GM21515 (cell line): ENCODE measurements around the gene GRPEL2.

Experiments used
- ATAC-seq: cut with Tn5 transposase; IDR thresholded peaks from one replicate; pipeline ENCODE4 v1.9.1; 2021; ENCODE audit not compliant: unreplicated experiment

GRPEL2 gene

DNA sequence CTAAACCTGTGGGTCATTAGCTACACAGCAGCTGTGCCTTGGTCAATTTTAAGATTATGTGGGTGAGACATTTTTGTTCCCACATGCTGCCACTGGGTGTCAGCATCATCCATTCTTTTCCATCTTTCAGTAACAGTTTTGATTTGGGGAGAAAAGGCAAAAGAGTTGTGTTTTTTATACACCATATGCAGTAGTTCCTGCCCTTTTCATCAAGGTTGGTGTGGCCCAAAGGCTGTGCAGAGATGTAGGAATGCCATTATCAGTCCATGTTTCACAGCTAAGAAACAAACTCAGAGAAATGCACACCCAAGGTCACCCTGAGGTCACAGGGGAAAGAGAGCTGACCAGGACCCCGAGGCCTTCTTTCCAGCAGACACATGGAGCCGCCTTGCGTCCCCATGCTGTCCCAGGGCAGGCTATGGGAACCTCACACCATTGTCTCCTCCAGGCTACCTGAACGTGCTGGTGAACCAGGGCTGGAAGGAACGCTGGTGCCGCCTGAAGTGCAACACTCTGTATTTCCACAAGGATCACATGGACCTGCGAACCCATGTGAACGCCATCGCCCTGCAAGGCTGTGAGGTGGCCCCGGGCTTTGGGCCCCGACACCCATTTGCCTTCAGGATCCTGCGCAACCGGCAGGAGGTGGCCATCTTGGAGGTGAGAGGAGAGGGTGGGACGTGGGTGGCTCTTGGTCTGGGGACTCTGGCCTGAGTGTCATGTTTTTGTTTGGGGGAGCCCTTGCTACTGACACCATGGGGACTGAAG, 27.8 kb upstream of the GRPEL2 start:
- no peak for ATAC-seq

DNA sequence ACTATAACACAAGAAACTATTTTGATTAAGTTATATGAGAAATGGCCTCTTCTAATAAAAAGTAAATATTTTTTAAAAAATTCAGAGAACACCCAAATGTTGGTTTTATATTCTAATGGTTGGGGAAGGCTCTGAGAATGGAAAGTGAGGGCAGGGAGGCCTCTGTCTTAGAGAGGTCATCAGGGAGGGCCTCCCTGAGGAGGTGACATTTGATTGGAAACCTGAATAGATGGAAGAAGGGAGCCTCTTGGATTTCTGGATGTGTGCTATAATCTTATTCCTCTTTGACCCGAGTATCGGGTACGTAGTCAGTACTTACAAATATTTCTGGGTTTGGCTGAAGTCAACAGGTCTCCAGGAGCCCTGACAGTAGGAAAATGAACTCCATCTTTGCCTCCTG, 26.1 kb upstream of the GRPEL2 start:
- ATAC-seq = no peak

DNA sequence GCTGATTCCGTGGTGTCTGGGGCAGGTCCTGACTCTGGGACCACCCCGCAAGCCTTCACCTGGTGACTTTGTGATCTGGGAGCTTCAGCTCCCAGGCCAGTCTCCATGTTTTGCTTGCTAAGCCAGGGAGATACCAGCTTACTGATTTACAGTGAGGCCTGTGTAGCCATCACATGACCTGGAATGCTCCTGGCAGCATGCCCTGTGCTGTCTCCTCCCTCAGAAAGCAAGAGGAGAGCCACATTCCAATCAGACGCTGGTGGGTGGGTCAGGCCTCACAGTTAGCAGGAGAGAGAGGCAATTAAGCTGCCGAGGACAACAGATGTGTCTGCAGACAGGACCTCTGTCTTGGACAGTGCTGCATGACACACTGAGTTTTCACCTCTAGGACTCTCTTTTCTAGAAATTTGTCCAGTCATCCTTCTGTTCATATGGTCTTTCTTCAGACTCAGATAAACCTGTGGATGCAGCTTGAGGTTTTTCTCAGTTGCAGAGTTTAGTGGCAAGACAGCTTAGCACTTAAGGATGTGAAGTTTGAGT, 24.4 kb upstream of the GRPEL2 start:
- ATAC-seq = no peak

DNA sequence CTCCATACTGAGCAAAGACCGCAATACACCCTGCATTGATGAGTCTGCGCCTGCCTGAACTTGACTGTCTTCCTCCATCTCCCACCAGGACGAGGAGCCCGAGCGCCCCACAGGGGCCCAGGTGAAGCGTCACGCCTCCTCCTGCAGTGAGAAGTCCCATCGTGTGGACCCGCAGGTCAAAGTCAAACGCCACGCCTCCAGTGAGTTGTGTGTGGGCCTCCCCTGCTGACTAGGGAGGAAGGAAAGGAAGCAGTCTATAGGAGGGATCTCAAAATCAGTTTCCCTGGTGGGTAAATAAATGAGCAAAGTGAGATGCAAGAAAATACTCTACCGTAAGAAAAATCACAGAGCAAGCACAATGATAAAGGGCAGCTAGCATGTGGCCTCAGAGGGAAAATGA, 22.8 kb upstream of the GRPEL2 start:
- ATAC-seq = no peak

DNA sequence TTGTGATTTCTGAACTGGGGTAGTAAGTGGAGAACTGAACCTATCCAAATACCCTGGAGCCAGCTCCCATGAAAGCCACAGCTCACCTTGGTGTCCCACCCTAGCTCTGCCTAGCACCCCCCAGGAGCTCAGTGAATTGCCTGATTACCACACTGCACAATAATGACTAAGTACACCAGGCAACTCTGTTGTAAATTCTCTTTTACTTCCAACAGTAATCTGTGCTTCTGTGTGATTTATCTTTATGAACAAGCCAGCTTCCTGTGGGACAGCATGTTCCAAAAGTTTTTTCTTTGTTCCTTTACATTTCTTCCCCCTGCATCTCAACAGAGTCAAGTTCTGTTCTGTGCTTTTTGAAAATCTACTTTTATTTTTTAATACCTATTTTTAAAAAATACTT, 22.1 kb upstream of the GRPEL2 start:
- ATAC-seq = no peak

DNA sequence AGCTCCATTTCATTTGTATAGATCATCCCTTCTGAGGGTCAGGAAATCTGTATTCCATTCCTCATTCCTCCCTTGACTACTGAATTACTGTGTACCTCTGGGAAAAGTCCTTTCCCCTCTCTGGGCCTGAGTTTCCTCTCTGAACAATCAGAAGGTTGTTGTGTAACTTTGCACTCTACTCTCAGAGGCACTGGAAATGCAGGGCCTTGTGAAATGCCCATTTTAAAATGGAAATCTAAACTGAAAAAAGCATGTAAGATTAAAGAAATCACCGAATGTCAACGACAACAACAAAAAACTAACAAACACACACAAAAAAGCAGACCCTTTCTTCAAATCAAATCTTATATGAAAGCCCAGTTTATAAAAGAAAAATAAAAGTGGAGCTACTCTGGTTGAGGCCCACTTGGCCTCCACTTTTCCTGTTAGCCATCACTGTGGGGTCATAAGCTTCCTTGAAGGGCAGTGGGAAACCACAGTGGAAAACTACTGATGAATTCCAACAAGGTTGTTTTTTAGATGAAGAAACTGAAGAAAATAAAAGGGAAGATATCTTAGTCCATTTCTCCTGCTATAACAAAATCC, 21.6 kb upstream of the GRPEL2 start:
- no peak for ATAC-seq

DNA sequence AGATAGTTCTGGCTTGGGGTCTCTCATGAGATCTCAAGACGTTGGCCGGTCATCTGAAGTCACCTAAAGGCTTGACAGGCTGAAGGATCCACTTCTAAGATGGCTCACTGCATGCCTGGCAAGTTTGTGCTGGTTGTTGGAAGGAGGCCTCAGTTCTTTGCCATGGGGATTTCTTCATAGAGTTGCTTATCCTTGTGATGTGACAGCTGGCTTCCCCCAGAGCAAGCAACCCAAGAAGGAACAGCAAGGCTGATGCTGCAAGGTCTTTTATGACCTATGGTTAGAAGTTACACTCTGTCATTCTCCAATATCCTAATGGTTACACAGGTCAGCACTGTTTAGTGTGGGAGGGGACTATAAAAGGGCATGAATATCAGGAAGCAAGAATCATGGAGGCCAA, 20.7 kb upstream of the GRPEL2 start:
- ATAC-seq = no peak

DNA sequence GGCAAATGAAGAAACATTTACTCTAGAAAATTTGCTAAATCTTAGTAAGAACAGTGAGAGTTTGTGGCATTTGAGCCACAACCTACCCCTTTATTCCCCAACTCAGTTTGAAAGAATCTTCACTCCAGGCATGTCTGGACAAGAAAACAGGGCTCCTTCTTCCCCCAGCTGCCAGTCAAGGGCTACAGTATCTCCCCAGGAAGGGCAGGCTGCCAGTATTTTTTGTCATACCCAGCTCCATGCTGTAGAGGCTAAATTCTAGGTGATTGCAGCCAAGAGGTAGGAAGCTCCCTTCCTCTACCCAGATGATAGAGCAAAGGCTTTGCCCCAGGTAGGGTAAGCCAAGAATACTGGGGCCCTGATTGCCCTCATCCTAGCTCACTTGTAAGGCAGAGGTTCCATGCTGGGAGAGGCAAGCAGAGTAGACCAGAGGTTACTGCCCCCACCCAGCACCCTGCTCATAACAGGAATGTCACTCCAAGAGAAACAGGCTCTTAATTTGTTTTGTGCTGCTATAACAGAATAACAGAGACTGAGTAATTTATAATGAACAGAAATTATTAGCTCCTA, 20.0 kb upstream of the GRPEL2 start:
- ATAC-seq = no peak

DNA sequence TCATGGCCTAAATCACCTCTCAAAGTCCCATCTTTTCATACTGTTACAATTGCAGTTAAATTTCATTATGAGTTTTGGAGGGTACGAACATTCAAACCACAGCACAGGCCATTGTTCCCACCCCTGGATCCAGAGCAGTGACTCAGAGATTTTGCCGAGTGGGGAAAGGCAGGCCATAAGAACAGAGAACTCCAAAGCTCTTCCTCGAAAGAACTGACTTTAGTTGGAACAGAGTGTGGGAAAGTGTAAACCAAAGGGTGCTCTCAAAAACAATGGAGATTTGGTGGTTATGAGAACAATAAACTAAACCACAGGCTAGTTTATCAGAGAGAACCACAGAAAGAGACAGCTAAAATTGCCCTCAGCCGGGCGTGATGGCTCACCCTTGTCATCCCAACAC, 19.4 kb upstream of the GRPEL2 start:
- no peak for ATAC-seq

DNA sequence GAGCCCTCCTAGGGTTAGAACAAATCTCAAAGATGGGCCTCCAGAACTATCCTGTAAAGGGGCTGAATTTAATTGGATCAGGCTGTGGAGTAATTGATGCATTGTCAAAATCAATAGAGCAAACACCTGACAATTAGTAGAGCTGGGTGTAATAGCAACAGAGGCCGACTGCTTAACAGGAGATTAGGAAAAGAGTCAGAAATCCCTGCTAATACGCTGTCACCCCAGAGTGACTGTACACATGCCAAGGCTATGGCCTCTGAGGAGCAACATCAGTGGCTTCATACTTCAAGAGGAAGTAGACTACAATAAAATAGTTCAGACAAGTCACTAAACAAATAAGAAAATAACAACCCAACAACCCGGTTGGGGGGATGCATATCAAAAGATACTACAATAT, 18.7 kb upstream of the GRPEL2 start:
- ATAC-seq = no peak

DNA sequence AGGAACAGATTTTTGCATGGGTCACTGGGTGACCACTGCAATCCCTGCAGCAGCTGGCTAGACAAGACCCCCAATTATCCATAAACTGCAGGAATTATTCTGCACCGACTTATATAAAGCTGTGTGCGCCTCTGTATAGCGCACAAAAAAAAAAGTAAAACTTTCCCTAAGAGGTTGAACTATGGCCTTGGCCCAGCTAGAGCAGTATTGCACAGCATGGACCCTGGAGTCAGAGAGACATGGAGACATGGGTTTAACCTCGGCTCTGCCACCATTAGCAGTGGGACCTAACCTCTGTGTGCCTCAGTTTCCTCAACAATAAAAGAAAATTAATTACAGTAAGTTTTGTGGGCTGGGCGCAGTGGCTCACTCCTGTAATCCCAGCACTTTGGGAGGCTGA, 17.1 kb upstream of the GRPEL2 start:
- no peak for ATAC-seq

DNA sequence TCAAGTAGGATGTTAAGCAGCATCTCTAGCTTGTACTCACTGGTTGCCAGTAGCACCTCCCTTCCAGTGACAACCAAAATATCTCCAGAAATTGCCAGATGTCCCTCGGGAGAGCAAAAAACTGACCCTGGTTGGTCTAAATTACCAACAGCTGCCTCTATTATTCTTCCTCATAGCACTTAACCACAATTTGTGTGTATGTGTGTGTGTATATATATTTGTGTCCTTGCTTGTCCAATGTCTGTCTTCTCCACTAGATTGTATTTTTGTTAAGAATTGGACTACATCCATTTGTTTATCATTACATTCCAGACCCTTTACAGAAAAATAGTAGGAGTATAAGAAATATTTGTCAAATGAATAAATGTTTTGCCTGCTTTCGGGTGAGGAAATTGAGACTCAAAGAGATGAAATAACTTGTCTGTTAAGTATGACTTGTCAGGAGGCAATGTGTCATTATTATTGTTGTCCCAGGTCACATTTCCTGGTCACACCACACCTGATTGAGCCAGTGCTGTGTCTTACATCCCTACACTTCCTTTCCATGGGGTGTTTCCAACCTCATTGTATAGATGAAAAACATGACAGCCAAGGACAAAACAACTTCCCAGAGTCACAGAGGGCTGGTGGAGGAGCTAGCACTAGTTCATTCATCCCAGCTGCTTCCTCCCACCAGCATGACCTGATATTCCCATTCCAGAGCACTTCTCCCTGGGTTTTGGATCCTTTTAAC, 11.4 kb upstream of the GRPEL2 start:
- ATAC-seq = no peak

DNA sequence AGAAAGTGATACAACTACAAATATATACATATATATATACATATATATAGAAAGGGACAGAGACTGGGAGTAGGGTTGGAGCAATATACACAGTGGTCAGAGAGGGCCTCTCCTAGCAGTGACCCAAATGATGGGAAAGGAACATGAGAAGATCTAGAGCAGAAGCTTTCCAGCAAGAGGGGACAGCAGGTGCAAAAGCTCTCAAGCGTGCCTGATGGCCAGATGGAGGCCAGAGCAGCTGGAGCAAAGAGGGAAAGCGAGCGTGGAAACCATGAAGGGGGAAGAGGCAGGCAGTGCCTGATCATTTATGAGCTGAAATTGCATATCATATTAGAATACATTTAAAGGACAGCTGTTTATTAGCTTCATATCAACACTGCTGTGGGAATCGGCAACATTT, 7.6 kb upstream of the GRPEL2 start:
- ATAC-seq = no peak

DNA sequence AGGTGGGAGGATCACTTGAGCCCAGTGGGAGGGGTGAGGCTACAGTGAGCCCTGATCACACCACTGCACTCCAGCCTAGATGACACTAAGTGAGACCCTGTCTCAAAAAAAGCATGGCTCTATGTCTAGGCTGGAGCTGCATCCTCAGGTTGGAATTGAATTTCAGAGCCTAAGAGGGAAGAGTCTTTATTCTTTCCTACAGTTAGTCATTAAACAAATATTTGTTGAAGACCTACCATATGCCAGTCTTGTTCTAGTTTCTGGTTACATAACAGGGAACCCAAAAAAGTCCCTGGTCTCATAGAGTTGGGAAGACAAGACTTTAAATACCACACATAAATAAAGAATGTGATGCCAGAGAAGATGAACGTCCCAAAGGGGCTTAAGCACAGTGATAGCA, 6.9 kb upstream of the GRPEL2 start:
- no peak for ATAC-seq

DNA sequence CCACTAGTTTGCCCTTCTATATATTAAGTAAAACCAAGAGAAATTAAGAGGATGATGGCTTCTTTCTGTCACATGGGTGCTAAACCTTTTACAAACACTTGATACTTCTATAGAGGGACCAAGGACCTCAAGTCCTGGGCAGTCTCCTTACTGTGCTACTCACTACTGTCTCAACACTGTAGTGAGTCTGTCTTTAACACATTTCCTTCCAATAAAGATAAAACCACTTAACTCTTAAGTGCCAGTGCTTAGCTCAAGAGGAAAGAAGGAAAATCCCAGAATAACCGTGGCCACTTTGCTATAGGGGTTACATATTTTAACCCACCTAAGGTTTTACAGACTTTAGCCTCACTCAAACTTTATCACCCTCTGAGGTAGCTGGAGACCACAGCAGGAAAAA, 4.4 kb upstream of the GRPEL2 start:
- no peak for ATAC-seq

DNA sequence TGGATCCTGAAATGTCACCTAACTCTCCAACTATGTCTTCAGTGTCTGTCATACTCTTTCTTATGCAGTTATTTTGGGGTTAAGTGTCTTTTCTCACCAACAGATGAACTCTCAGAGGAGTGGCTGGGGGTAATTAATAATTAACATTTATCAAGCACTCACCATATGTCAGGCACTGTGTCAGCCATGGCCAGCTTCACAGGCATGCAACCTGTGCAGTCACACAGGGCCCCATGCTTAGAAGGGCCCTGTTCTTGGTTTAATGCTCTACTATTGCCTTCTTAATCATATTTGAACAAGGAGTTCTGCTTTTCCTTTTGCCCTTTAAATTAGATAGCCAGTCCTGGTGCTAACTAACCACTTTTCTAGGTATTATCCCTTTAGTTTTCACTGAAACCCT, 3.4 kb upstream of the GRPEL2 start:
- ATAC-seq = no peak

DNA sequence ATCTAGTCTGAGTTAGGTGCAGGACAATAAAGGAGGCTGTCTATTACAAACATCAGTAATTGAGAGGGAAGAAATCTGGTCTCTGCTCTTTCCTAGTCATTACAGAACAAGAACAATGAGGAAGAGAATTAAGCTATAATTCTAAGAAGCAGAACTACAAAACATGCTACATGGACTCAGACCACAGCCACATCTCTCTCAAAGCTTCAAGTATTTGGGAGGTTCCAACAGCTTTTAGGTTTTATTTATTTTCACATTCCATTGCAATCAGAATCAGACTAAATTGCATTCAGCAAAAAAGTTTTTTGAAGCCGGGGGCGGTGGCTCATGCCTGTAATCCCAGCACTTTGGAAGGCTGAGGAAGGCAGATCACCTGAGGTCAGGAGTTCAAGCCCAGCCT, 1.1 kb upstream of the GRPEL2 start:
- ATAC-seq = no peak

DNA sequence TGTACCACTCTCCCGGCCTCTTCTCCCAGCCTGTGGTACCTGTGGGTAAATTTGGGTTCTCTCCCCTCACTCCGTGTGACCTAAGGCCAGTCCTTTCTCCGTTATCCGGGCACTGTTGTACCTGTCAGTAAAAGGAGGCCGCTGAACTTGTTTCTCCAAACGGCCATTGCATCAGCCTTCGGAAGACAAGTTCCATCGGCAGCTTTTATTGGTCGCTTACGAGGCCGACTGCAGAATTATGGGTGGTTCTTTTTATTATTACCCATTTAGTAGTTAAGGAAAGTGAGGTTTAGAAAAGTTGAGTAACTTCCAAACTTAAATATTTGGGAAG, 558 bp downstream of the GRPEL2 start:
- peak; percentile 7 for ATAC-seq

DNA sequence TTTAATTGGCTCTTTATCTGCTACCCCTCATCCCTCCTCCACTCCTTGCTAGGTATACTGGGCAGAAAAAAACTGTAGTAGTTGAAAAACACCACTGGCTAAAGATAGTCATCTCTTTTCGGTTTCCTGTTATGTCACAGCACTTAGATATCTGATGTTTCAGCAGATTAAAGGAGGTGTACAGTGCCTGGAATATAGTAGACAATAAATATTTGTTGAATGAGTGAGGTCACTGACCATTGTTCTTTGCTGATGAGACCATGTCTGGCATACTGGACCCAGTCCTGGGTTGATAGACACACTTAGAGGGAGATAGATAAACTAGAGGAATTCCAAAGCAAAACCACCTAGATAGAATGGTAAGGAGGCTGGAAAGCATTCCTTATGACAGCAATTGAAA, 3.2 kb downstream of the GRPEL2 start:
- no peak for ATAC-seq

DNA sequence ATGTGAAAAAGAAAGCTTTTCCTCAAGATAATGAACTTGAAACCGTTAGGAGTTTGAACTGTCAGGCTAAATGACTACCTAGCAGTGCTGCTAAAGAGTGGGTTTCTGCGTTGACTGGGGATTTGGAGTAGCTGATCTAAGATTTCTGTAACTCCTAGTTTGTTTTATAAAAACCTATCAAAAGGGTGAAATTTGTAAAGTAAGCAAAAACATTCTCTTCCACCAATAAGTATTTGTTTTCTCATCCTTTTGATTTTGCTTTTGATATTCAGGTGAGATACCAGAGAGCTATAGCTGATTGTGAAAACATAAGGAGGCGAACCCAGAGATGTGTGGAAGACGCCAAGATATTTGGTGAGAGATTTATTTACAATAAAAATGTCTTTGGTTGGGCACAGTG, 4.1 kb downstream of the GRPEL2 start:
- ATAC-seq = no peak

DNA sequence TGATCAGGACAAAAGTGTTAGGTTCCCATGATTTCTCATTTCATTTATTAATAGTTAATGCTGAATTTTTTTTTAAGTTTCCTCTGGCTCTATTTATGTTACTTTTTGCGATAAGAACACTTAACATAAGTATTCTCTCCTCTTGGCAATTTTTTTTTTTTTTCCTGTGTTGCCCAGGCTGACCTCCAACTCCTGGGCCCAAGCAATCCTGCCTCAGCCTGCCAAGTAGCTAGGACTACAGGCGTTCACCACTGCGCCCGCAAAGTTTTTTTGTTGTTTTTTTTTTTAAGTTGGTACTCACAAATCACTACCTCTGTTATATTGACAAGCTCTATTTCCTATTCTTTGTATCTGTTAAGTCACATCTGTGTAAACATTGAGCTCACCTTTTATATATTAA, 6.9 kb downstream of the GRPEL2 start:
- ATAC-seq = no peak

DNA sequence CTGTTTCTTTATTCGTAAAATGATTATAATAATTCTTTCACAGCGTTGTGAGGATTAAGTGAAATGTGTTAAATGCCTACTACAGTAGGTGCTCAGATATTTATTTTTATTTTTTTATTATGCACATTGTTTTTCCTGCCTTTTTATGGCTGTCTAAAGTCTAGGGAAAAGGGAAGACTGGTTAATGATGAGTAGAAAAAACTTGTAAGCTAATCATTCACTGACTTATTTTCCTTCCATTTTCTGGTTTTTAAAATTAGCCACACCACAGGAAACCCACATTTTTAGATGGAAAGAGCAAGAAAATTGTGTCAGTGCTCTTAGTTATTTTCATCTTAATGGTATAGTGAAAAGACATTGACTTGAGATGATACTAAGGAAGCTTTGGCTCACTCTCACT, 8.6 kb downstream of the GRPEL2 start:
- no peak for ATAC-seq
